Suppressor macrophage (primary cell): Measurements from ENCODE around the gene KRTAP10-4.
"Not testable (repeated sequence)": the region's sequence is repeated elsewhere in the genome, so short reads cannot be mapped to it uniquely, and the experiment has no call there.

ENCODE experiments used
- DNase-seq, 4 experiments: peaks; one replicate each; pipeline ENCODE4 v3.0.0-alpha.2; 2020 to 2022

KRTAP10-4 gene

GRCh38 chr21:44600118-44600978, 26.8 kb downstream of the KRTAP10-4 start, which contains the start of gene KRTAP10-7:
KRTAP10-7 (plus strand) TSS chr21:44600597; CDS start chr21:44600622, 25 bp downstream.
- DNase-seq: not testable (repeated sequence)

- not testable (repeated sequence) for DNase-seq
Observed at GRCh38 chr21:44601091-44601490, 27.6 kb downstream of the KRTAP10-4 start.

- no peak for DNase-seq
Observed at GRCh38 chr21:44601596-44602462, 28.3 kb downstream of the KRTAP10-4 start.

- DNase-seq: no peak
Observed at GRCh38 chr21:44602463-44602850, 28.9 kb downstream of the KRTAP10-4 start.

GRCh38 chr21:44603109-44603875, 29.8 kb downstream of the KRTAP10-4 start:
- DNase-seq: no peak

- no peak for DNase-seq
Observed at GRCh38 chr21:44603911-44604310, 30.4 kb downstream of the KRTAP10-4 start.

- no peak for DNase-seq
Observed at GRCh38 chr21:44606495-44606894, 33.0 kb downstream of the KRTAP10-4 start.

- DNase-seq: no peak
Observed at GRCh38 chr21:44609193-44609592, 35.7 kb downstream of the KRTAP10-4 start.

- DNase-seq: not testable (repeated sequence)
Observed at GRCh38 chr21:44610157-44610843, 36.8 kb downstream of the KRTAP10-4 start.

- DNase-seq: no peak
Observed at GRCh38 chr21:44611551-44611950, 38.0 kb downstream of the KRTAP10-4 start.

- no peak for DNase-seq
Observed at GRCh38 chr21:44612029-44612486, 38.5 kb downstream of the KRTAP10-4 start, which contains the start of gene KRTAP10-8. KRTAP10-8 (plus strand) TSS chr21:44612079; CDS start chr21:44612101, 22 bp downstream.

GRCh38 chr21:44612669-44613229, 39.2 kb downstream of the KRTAP10-4 start:
- no peak for DNase-seq

GRCh38 chr21:44613386-44614155, 40.0 kb downstream of the KRTAP10-4 start:
- DNase-seq: no peak

GRCh38 chr21:44614161-44614631, 40.7 kb downstream of the KRTAP10-4 start:
- DNase-seq: no peak

GRCh38 chr21:44614961-44615391, 41.4 kb downstream of the KRTAP10-4 start:
- DNase-seq: no peak

GRCh38 chr21:44615466-44615865, 41.9 kb downstream of the KRTAP10-4 start:
- DNase-seq: no peak

GRCh38 chr21:44615911-44616590, 42.5 kb downstream of the KRTAP10-4 start:
- DNase-seq: no peak

- DNase-seq: no peak
Observed at GRCh38 chr21:44616591-44616926, 43.0 kb downstream of the KRTAP10-4 start.

- no peak for DNase-seq
Observed at GRCh38 chr21:44617071-44617501, 43.6 kb downstream of the KRTAP10-4 start.

GRCh38 chr21:44618504-44618903, 45.0 kb downstream of the KRTAP10-4 start:
- peak; percentile 46 to 73 (median 58) for DNase-seq
